Superior temporal gyrus (tissue), 1 donor: ENCODE results near the gene CPT1A.

Source experiments
- DNase-seq: peaks from one replicate; pipeline ENCODE4 v3.0.0-alpha.2; 2016; ENCODE audit errors: extremely low spot score

The CPT1A gene

GRCh38 chr11:68710409-68710808 lies 131.3 kb downstream of the CPT1A start:
- no peak for DNase-seq

DNA sequence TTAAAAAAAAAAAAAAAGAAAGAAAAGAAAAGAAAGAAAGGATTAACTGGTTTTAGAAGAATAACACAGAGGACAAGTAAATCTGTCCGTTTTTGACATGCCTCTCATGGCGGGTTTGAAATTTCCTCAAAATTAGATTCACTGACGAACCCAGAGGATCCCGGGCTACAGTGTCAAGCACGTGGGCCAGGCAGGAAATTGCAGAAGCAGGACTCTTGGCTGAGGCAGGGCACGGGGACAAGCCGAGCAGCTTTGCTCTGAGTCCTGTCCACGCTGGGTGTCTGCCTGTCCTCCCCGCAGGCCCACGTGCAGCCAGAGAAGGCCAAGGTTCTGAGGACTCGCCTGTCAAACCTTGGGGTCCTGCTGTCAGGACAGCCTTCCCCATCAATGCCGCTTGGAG lies 132.7 kb downstream of the CPT1A start:
- no peak for DNase-seq

GRCh38 chr11:68707527-68707926 lies 134.2 kb downstream of the CPT1A start:
- no peak for DNase-seq

DNA sequence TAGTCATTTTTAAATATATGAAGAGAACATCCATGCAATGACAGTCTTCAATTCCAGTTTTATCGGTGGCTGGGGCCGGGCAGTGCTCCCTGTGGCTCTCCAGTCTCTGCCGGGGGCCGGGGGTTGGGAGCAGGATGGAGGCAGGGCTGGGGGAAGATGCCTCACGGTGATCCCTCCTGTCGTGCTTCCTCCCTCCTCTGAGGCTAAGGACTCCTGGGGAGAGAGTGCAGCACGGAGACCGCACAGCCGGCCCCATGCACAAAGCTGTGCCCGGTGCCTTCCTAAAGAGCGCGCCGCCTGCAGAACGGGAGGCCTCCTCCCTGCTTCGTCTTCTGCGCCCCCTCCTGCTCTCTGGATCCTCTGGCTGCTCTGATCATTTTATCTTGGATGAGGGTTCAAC lies 136.8 kb downstream of the CPT1A start:
- no peak for DNase-seq
